ENCODE data around the gene ASIC3. TPM values are rescaled to one million over a fixed set of nuclear protein-coding genes. Genes with fewer than 3 reads are reported as not detected.

ASIC3 gene
- total RNA-seq, 1 donor from 2014 or later = 2.2 TPM

DNA sequence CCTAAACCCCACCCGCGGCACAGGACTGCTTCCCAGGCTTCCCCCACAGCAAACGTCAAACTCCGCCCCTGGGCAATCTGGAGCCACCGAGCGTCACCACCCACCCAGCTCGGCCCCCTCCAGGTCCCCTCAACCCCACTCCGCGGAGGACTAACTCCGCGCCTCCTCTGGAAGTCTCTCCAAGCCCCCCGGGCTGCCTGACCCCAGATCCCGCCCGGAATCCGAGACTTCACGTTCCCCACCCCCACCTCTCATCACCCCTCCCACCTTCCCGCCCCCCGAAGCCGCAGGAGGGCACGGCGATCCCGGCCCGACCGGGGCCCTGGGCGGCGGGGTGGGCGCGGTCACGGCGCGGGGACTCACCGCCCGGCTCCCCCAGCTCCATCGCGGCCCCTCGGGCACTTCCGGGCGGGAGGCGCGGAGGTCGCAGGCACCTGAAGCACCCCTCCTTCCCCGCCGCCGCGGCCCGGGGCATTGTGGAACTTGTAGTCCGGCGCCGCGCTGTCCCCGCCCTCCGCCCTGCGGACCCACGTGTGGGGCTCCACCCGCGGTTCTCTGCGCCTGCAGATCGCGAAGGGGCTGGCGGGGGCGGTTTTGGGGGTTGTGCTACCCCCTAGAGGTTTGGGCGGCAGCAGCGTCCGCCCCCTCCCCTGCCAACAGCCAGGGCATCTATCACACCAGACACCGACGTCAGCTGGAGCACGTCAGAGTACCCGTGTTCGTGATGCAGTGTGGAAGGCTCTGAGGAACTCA lies 34.9 kb downstream of the ASIC3 start, which contains the start of gene TMUB1:
TMUB1 (minus strand) TSS at position 423 of the 753 bp plus-strand sequence. CDS start 930 bp downstream, outside the sequence.
- ATAC-seq = peak; percentile 42
- peak; percentile 85 for DNase-seq (ENCODE audit: low spot score)

DNA sequence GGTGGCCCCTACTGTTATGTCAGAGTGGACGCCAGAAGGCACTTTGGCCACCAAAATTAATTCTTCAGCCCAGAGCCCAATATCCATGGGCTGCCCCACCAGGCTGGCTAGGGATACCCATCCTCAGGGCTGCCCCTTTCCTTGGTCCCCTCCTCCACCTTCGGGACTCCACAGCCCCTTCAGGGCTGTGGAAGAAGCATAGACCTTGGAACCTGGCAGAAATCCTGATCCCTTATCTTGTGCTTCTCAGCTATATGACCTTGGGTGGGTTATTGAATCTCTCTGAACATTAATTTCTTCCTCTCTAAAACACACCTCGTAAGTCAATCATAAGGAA lies 35.5 kb downstream of the ASIC3 start:
- DNase-seq (ENCODE audit: low spot score) = no peak
- ATAC-seq = no peak

DNA sequence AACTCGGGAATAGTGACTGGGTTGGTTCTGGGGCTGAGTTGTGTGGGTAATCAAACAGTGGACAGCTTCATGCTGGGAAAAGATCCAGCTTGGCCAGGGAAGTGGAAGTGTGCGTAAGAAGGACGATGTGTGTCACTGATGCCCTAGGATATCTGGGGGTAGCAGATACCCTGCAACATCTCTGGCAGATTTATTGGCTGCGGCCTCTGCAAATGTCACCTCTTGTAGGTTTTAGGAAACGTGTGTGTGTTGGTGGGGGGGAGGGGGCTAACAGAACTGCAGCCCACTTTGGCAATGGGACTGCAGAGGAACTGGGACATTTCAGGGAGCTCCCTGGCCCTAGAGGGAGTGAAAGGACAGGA lies 37.0 kb downstream of the ASIC3 start:
- DNase-seq (ENCODE audit: low spot score) (no peak), ATAC-seq (no peak)

DNA sequence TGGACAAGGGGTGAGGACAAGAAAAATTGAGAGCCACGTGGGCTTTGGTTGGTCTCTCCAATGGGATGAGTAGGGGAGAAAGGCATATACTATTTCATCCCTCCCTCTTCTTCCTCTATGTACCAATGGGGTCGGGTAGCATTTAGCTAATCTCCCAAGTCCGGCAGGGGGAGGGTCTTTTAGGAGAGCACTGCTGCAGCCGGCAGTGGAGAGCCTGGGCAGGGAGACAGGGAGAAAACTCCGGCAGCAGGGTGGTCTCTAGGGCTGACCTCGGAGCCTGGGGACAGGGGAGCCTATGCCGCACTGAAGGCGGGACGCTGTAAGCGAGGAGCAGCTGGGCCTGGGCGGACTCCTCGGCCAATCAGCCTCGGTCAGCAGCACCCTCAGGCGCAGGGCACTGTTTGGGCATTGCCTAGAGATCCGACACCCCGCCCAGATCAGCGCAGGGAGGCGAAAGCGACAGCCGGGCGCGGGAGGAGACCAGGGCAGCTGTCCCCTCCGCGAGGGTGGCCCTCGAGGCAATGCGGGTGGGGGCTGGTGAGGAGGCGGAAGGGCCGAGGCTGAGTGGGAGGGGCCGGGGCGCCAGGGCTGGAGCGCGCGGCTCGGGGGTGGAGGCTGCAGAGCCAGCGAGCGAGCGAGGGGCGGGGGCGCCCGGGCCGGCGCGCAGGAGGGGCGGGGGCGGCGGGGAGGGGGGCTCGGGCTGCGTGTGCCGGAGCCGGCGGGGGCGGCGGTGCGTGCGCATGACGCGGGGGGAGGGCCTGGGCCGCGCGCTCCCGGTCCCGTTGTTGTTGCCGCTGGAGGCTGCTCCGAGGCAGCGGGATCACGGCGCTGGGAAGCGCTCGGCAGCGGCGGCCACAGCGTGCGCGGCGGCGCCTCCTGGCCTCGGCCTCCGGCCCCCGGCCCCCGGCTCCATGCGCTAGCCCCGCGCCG lies 37.6 kb downstream of the ASIC3 start, which contains the start of gene AGAP3:
AGAP3 (plus strand) TSS at position 785 of the 930 bp plus-strand sequence. CDS start 267 bp downstream, outside the sequence.
- DNase-seq (ENCODE audit: low spot score) (peak; percentile 93), ATAC-seq (peak; percentile 61)

DNA sequence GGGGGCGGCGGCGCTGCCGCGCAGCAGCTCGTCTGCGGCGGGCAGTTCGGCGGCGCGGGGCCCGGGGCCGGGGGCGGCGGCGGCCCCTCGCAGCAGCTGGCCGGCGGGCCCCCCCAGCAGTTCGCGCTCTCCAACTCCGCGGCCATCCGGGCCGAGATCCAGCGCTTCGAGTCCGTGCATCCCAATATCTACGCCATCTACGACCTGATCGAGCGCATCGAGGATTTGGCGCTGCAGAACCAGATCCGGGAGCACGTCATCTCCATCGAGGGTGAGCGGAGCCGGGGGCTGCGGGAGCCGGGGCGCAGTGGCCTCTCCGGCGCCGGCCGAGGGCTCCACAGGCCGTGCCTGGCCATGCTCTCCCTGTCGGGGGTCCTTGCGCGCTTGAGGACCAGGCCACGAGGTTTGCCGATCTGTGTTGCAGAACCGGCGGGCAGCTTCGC lies 38.5 kb downstream of the ASIC3 start:
- no peak for DNase-seq (ENCODE audit: low spot score)
- no peak for ATAC-seq

DNA sequence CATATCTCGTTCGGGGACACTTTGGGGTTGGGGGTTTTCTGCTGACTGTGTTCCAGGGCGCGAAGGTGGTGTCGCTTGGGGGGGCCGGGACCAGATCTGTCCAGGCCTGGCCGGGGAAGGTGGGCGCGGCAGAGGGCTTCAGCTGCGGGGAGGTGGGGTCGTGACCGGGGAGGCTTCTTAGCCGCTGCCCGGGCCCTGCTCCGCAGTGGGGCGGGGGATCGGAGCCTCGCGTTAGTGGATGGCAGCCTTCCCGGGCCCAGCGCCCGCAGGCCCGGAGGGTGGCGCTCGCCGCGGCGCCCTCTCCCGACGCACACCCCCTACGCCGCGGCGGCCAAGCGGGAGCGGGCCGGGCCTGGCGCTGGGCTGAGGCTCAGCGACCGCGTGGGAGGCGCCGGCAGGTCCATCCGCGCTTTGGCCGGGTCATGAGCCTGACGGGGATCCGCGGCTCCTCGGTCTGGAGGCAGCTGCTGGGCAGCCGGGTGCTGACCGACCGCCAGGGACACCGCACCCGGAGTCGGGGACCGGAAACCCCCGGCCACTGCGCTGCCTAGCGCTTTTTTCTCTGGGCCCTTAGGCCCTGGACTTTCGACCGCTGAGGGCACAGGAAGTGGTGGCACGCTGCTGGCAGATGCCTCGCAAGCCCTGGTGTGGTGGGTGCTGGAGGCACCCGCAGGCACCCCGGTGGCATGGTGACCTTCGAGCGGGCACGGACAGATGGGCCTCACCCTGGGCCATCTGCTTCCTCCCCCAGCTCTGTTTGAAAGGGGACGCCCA lies 39.1 kb downstream of the ASIC3 start:
- DNase-seq (ENCODE audit: low spot score) (peak; percentile 85), ATAC-seq (peak; percentile 67)

DNA sequence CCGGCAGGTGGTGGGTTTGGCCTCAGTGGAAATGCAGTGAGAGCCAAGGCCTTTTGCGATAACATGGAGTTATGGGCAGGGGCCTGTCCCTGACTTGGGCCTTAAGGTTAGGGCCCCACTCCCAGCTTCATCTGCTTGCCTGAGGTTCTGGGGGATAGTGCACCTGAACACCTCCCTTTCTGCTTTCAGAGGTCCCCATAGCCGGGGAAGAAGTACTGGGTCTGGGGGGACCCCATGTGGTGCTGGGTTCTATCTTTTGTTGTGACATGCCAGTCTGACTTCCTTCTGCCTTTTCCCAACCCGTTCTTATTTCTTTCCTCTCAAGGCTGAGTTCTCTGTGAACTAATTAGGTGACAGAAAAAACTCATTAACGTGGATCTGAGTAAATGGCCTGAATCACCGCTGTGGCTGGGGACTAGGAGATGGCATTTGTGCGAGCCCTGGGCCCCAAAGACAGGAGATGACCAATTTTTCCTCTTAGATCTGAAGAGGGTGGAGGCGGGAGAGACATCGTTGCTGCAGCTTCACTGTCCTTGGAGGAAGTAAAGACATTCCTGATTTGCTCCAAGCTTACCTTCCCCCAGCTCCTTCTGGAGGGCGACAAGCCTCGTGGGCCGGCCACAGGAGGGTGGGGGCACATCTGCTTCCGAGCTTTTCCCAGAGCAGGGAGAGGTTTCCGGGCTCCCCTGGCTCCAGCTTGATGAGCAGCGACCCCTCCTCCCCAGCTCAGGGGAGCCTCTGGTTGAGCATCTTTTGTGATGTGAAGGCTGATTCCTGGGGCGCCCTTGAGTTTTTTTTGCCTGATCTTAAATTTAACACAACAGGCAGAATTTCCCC lies 39.9 kb downstream of the ASIC3 start:
- DNase-seq (ENCODE audit: low spot score) (no peak), ATAC-seq (no peak)

DNA sequence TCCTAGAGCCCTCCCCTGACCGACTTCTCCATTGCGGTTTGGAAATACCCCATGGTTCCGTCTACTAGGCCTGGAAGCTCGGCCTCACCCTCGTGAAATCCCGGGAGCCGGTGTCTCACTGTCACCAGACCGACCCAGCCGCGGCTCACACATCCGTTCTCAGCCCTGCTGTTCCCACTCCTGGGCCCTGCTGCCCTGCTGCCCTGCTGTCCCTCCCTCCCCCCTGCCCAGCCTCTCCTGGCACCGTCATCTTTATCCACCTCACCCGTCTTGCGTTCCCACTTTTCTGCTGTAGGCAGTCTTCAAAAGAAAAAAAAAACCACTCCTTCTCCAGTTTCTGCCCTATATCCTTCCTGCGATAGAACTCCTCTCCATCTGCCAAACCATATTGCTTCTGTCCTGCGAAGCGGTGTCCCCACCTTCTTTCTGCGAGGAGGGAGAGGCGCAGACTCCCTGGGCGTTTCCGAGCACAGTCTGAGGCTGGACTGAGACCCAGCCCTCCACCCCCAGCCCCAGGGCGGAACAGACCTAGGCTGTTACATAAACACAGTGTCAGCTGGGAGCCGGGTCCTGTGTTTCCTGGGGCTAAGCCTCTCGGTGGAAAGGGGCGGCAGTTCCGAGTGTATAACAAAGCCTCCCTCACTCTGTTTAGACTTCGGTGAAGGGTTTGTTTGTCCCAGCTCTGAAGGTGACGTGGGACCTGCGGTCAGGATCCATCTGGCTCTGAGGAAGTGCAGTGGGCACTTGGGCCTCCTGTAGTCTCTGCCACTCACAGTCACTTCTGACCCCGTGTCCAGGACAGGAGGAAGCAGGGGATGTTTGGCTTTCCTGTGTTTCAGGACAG lies 40.7 kb downstream of the ASIC3 start:
- ATAC-seq (peak; percentile 14), DNase-seq (ENCODE audit: low spot score) (no peak)

DNA sequence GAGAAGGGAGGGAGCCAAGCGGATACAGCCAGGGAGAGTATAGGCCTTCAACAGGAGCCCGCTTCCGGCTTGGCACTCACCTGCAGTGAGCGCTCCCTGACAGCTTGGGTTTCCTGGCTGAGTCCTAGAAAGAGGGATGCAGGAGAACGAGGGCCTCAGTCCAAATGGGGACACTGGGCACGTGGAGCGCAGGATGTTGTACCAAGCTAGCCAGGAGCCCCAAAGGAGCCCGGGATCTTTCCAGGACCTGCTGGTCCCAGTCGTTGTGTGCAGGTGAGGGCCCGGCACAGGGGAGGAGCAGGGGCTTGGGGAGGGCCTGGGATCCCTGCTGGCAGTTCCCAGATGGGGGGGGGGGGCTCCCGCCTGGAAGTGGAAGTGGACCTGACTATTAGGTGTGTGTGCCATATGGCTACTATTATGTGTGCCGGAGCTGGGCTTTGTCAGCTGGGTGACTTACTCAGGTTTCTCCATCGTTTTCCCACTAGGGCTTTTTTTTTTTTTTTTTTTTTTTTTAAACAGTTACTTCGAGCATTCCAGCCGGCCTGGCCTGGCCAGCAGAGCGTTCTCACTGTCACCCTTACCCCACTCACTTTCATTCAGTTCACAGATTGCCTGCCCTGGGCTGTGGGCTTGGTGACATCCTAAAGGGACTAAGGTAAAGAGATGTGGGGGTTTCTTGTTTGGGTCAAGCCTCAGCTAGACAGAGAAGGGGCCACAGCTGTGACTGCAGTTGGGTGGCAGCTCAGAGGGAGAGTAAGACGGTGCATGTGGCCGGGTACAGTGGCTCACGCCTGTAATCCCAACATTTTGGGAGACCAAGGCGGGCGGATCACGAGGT lies 41.8 kb downstream of the ASIC3 start:
- DNase-seq (ENCODE audit: low spot score) (no peak), ATAC-seq (no peak)

DNA sequence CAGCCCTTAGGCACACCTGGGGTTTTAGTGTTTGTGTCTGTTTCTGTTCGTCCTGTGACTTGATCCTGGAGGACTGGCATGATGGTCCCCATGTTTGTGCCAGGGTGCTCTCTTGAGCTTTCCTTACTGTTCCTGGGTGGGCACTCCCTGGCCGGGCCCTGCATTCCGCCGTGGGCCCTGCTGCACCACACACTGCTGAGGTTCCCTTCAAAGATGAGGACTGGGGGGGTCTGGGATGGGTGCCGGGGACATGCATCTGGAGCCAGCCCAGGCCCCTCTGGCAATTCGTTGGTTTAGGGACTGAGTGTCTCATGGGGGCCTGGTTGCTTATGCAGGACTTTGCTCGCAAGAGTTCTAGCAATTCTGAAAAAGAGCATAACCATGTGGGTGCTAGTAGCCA lies 42.7 kb downstream of the ASIC3 start:
- DNase-seq (ENCODE audit: low spot score) (no peak), ATAC-seq (no peak)

DNA sequence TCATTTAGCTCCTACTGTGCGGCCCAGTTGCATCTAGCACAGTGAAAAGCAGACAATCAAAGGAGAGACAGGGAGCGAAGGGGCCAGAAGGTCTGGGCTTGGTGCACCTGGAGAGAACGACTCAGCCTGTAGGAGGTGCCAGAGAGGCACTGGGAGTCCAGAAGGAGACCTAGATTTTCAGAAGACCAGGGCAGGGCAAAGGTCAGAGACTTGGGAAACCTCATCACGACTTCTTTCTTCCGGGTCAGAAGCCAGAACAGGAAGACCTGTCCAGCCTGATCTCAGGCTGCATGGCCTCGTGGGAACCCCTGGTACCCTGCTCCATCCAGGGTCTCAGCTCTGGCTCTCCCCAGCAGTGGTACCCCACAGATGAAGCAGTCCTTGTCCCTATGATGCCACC lies 43.1 kb downstream of the ASIC3 start:
- no peak for ATAC-seq

DNA sequence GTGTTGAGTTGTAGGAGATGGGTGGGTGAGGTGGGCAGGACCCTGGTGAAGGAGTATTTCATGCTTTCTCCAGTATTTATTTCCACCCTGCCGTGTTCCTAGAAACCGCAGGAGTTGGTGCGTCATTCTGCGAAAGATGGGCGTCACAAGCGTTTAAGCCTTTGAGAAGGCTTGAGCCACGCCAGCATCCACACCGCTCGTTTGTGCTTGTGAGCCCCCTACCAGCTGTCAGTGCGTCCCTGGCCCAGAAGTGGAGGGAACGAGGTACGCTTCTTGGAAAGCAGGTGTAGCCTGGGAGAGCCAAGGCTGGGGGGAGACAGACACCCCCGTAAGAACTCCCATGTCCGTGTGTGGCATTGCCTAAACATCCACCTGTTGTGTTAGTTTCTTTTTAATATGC lies 43.7 kb downstream of the ASIC3 start:
- DNase-seq (ENCODE audit: low spot score) = no peak
- no peak for ATAC-seq

More for the DNA sequence above, 43.1 kb downstream of the ASIC3 start:
- no peak for DNase-seq (ENCODE audit: low spot score)

DNA sequence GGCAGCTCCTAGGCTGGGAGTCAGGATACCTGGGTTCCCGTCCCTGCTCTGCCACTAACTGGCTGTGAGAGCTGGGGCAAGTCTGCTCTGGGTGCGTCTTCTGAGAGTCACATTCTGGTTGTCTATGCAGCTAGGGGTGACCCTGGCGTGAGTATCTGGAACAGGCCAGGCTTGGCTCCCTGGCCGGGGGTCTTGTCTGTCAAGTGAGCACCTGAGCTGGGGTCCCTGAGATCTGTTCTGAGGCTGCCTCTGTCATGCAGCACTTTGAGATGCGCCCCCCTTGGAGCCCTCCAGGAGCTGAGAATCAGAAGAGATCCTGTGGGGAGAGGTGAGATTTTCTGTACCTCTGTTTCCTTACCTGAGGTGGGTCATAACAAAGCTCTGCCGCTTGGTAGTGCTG lies 45.4 kb downstream of the ASIC3 start:
- ATAC-seq (no peak), DNase-seq (ENCODE audit: low spot score) (no peak)

DNA sequence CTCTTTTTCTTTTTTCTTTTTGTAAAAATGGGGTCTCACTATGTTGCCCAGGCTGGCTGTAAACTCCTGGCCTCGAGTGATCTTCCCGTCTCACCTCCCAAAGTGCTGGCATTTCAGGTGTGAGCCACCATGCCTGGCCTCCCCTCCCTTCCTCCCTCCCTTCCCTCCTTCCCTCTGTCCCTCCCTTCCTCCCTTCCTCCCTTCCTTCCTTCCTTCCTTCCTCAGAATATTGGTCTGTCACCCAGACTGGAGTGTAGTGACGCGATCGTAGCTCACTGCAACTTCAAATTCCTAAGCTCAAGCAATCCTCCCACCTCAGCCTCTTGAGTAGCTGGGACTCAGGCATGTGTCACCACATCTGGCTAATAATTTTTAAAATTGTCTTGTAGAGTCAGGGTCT lies 46.3 kb downstream of the ASIC3 start:
- no peak for ATAC-seq
- no peak for DNase-seq (ENCODE audit: low spot score)

DNA sequence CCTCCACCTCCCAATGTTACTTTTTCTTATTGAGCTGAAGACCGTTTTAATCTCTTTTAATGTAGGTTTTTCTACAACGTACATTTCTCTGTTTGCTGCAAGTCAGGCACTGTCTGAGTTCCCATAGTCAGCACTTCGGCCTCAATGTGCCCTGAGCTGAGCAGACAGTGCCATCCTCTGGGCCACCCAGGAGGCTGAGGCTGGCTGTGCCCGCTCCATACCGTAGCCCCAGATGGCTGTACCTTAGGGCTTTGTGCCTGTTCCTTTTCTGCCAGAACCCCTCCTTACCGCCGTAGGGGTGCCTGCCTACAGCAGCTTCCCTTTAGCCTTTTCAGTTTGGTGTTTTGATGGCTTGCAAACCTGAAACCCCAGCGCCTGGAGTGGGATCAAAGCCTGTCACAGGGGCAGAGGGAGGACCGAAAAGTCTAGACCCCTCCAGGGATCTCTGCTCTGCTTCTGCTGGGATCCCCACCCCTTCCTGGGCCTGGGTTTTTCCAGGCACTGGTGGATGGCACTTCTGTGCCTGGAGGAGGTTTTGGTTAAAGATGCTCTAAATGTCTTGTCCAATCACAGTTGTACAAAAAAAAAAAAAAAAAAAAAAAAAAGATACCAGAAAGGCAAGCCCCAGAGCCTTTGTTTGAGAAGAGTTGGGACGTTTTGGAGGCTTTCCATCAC lies 46.9 kb downstream of the ASIC3 start:
- DNase-seq (ENCODE audit: low spot score) = no peak
- peak; percentile 26 for ATAC-seq

DNA sequence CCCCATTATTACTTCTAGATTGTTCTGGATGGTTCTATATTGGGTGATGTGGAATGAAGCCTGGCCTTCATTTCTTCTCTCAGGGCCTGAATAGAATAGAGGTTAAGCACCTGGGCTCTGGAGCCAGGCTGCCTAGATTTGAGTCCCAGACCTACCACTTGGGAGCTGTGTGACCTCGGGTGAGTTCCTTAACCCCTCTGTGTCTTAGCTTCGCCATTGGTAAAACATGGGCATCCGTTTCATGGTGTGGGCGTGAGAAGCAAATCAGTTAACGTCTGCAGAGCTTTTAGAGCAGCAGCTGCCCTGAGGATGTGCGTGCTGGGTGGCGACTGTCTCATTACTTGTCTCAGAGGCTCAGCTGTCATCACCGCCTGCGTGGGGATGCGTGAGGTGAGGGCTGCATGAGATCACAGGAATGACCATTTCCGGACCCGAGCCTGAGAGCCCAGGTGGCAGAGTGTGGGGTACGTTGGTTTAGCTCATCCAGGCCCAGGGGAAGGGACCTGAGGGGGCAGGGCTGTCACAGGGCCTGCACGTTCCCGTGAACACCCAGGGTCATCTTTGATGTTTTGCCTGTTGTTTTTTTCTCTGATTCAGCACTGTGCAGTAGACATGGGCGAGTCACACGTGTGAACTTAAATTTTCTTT lies 47.6 kb downstream of the ASIC3 start:
- ATAC-seq (no peak), DNase-seq (ENCODE audit: low spot score) (no peak)

DNA sequence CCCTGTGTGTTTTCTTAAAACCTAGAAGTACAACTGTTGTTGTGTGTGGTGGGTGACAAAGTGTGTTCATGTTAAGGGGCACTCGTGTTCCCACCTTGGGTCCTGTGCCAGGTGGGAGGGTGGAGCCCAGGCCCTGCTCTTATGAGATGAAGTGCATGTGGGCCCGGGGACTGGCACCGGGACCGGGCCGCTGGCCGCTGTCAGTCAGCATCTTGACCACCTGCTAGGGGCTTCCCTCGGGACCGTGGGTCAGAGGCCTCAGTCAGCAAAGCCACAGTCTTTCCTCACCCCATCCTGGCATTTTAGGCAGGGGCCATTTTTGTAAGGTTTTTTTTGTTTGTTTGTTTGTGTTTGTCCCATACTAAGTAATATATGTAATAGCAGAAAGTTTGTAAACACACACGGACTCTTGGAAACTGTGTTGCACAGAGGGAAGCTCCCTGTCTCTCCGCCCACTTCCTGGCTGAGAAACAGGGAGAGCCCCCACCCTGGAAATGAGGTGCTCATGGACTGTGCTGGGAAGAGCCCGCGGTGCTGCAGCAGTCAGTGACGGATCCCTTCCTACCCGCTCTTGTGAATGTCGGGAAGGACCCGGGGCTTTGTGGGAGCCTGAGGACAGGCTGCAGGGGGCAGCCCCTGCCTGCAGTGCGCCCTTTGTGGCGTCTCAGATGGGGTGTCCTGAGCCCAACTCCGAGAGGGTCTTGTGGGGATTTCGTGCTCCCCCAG lies 51.3 kb downstream of the ASIC3 start:
- ATAC-seq (no peak), DNase-seq (ENCODE audit: low spot score) (no peak)

Measured in left lobe of liver (tissue), 2 donors.